A549 (cell line): ENCODE results near the gene SSR1.

Experiments used
- CTCF ChIP-seq: fragments of >200 bp; sonication (Bioruptor Twin); formaldehyde crosslinking; IDR thresholded peaks from 3 replicates; pipeline ENCODE4 v1.5.1; 2016
- HEYL ChIP-seq: fragments of 250-450 bp; sonication (Bioruptor Pico); IDR thresholded peaks from 2 replicates; pipeline ENCODE4 v1.8.0; 2021; ENCODE audit warnings: mild to moderate bottlenecking, moderate library complexity
- KDM1A ChIP-seq: fragments of 200-600 bp; sonication (generic); IDR thresholded peaks from 2 replicates; pipeline ENCODE4 v1.6.1; 2016; ENCODE audit warnings: low read depth, mild to moderate bottlenecking
- TF ChIP-seq, protein P1 (sequence below): fragments of 200-600 bp; sonication (generic); IDR thresholded peaks from 2 replicates; pipeline ENCODE4 v1.6.1; 2016; ENCODE audit warnings: antibody characterized with exemption, mild to moderate bottlenecking, moderate library complexity

GRCh38 chr6:7230956-7231713 lies 81.9 kb downstream of the SSR1 start:
- TF ChIP-seq HEYL (CRISPR knock-in tag) (no peak), CTCF (no peak), KDM1A (no peak)
- TF ChIP-seq, protein P1, sequence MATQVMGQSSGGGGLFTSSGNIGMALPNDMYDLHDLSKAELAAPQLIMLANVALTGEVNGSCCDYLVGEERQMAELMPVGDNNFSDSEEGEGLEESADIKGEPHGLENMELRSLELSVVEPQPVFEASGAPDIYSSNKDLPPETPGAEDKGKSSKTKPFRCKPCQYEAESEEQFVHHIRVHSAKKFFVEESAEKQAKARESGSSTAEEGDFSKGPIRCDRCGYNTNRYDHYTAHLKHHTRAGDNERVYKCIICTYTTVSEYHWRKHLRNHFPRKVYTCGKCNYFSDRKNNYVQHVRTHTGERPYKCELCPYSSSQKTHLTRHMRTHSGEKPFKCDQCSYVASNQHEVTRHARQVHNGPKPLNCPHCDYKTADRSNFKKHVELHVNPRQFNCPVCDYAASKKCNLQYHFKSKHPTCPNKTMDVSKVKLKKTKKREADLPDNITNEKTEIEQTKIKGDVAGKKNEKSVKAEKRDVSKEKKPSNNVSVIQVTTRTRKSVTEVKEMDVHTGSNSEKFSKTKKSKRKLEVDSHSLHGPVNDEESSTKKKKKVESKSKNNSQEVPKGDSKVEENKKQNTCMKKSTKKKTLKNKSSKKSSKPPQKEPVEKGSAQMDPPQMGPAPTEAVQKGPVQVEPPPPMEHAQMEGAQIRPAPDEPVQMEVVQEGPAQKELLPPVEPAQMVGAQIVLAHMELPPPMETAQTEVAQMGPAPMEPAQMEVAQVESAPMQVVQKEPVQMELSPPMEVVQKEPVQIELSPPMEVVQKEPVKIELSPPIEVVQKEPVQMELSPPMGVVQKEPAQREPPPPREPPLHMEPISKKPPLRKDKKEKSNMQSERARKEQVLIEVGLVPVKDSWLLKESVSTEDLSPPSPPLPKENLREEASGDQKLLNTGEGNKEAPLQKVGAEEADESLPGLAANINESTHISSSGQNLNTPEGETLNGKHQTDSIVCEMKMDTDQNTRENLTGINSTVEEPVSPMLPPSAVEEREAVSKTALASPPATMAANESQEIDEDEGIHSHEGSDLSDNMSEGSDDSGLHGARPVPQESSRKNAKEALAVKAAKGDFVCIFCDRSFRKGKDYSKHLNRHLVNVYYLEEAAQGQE: no peak
